Activated effector memory CD4-positive, alpha-beta T cell treated with Interleukin-2 at 50 U/mL for 16 hours (primary cell): Measurements from ENCODE around the gene SLC22A3.
"Not testable (repeated sequence)": the region's sequence is repeated elsewhere in the genome, so short reads cannot be mapped to it uniquely, and the experiment has no call there.

Experiments
- DNase-seq: peaks from one replicate; pipeline ENCODE4 v3.0.0-alpha.2; 2020

Gene SLC22A3

DNA sequence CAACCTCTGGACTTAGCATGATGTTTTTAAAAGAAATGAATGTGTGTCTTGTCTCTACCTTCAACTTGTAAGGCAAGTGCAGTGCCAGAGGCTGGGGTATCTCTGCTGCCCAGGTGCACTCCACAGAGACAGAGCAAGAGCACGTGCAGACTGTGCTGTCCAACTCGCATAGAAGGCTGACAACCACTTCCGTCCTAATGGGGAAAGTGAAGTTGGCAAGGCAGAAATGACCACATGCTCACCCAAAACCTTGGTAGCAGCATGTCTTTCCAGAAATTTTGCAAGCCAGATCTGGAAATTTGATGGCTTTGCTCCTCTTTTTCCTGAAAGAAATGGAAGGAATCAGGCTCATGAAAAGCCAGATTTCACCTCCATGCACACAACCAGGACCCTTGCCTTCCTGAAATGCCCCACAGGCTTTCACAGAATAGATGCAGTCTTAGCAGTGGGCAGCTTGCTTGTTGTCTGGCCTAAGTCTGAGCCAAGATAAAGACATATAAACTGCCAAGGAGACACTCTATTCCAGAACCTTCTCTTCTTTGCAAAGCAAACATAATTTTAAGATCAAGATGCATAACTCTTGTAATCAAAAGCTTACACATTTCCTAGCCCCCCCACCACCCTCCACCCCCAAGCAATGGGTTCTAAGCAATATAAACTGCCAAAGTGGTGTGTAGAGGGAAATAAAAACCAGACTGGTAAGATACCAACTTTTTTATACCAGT, 26.8 kb downstream of the SLC22A3 start:
- DNase-seq, result no peak

DNA sequence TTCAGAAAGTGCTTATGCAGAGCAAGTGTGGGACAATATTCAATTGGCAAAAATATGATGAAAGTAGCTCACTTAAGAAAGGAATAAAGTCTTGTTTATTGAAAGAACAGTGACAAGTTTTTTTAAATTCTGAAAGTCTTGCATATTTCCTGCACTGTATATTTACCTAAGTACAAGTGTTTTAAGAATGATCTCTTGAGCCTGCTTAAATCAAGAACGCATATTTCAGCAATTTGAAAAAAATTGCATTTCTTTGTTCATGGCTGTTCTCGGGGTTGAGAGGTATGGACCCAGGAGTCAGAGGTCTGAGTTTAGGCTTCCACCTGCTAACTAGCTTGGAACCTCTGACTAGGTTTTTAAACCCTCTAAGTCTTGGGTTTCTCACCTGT, 27.4 kb downstream of the SLC22A3 start:
- DNase-seq, result no peak

DNA sequence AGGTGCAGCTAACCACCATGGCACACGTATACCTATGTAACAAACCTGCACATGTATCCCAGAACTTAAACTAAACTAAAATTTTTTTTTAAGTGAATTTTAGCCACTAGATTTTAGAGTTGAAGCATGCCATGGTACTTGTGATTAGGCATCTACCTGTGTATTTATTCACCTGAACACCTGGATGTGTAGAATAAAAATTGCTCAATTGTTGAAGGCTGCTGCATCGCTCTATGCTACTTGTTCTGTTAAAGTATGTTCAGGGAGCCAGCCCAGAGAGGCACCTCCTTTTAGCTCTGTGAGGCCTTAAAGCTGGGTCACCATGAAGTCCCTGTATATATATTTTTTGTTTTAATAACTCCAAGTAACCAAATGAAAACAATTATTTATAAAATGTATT, 28.3 kb downstream of the SLC22A3 start:
- DNase-seq, result no peak

DNA sequence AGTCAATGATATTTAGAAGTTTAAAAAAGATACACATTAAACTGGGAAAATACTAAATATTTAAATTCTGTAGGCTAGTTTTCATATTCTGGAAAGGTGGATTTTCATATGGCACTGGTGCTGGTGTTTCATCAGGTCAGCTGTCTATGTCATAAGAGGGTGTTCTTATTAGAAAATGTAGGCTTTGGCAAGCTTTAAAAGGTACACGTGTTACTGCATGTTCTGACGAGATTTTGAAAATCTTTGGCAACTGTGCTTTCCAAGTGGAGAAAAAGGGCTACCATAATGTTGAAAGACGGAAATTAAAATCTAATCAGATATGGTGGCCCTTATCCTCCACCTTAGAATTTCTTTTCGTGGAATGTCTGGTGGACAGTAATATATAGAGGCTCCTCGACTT, 30.0 kb downstream of the SLC22A3 start:
- no peak for DNase-seq

DNA sequence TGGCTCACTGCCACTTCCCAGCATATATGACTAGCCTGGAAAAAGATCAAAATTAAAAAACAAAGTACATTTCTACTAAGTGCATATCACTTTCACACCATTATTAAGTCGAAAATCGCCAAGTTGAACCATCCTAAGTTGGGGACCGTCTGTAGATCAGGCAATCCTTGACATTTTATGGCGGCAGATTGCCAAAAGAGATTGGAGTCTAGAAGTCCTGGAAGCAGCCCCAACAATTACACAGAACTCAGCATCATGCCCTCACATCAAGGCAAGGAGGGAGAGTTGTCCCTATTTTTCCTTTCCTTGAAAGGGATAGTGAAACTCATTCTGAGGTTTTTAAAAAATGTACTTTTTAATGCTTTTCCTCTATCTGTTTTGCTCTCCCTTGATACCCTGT, 30.7 kb downstream of the SLC22A3 start:
- no peak for DNase-seq

DNA sequence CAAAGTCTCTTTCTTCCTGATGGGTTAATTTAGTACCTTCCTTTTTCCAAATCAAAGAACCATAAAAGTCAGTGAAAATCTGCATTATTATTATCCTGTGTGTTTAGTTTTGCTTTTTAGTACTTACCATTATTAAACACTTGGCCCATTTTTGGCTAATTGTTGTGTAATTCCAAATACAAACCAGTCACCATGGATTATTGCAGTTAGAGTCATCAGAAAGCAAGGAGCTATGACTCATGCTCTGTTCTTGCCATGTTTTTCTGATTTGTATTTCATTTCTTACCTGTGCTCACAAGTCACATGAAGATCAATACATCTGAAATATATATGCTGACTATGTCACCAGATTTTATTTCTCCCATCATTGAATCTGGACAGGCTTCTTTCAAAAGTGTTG, 31.3 kb downstream of the SLC22A3 start:
- no peak for DNase-seq

DNA sequence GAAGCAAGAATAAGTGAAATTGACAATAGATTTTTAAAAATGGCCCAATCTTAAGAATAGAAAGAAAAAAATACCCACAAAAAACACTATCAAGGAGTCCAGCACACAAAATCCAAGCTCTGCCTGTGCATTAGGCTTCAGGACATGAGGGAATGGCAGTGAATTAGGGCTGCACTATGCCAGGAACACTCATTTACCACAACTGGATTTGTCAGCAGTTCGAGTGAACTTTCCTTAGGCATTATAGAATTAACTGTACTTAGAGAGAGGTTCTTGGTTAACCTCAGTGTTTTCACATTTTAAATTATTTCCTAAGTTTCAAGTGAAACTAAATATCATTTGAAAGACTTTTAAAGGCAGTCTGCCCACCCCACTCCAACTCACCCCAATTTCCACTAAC, 34.8 kb downstream of the SLC22A3 start:
- DNase-seq, result no peak

DNA sequence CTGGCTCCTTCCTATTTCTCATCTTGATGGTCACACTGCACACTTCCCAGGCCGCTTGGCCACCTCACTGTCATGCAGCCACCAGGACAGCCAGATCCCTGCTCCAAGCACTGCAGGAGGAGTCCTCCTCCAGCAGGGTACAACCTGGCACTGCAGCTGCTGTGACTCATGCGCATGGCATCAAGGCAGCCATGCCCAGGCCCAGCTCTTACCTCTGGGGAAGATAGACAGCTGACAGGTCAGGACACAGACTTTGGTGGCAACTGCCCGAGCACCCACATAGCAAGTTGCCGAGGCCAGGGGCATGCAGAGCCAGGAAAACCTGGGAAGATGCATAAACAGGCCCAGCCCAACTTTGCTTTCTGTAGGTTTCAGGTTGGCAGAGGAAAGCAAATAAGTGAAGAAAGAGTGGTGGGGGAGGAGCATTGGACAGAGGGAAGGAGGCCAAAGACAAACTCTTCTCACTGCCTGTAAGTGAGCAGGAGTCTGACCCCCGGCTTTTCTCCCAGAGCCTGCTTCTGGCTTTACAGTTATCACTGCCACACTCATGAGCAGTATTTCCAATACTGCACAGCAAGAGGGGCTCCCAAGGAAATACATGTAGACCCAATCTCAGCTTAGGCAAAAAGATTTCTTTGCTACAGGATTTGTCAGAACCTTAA, 38.8 kb downstream of the SLC22A3 start:
- DNase-seq, result no peak

DNA sequence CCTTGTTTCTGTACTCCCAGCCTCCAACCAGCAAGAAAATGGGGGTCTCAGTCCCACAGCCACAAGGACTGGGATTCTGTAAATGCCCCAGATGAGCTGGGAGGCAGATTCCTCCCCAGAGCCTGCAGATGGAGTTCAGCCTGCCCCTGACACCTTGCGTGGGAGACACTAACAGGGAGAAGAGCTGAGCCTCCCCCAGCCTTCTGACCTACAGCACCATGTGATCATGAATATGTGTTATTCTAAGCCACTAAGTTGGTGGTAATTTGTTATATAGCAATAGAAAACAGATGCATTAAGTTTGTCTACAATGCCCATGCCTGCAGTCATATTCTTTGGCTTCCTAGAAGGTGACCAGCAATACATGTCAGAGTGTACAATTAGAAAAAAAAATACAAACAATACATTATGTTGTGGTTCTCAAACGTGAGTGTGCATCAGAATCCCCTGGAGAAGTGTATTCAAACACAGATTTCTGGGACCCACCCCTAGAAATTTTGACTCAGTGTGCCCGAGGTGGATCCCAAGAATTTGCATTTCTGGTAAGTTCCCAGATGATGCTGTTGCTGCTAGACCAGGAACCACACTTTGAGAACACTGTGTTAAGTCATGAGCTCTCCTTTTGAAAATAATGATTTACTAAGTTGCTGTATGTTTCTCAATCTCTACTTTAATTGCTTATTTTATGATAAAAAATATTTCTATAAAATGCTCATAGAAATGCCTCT, 39.9 kb downstream of the SLC22A3 start:
- DNase-seq, result no peak

DNA sequence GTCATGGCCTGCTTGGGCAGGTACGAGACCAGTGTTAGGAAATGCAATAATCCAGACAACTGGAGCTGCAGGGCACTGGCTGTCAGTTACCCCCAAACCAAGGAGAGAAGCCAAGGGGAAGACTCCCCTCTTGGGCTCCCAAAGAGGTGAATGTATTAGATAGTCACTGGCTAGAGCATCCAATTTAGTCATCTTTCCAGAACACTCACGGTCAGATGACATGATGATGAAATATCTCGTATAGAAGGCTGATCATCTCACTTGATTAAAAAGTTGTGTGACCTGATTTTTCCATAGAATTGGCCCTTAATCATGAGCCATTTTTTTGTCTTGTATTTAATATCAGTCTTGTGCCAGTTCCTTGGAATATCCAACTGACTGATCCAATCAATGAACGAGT, 40.7 kb downstream of the SLC22A3 start:
- DNase-seq, result no peak

DNA sequence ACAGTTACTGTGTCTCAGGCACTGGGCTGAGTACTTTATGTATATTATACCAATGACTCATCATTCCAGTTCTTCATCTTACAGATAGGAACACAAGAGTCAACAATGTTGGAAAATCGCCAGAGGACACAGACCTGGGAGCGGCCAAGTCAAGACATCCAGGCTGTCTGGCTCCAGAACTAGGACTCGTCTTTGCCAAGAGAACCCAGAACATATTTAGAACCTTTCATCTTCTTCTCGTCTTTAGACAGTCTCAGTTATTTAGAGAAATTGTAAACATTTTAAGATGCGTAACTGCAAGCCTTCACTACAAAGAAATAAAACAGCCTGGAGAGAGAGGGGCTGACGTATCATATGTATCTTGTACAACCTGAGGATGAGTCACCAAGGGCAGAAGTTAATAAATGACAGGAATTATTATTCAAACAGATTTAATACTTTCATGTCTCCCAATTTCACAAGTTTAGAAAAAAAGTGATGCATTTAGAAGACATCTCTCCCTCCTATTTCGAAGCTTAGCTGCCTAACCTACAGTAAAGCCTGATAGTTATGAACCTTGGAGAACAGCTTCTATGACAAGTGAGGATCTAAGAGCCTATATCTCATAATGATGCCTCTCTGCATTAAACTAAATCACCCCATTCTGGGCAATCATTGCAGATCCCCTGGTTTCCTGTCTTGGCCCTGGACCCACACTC, 43.4 kb downstream of the SLC22A3 start:
- DNase-seq, result no peak

DNA sequence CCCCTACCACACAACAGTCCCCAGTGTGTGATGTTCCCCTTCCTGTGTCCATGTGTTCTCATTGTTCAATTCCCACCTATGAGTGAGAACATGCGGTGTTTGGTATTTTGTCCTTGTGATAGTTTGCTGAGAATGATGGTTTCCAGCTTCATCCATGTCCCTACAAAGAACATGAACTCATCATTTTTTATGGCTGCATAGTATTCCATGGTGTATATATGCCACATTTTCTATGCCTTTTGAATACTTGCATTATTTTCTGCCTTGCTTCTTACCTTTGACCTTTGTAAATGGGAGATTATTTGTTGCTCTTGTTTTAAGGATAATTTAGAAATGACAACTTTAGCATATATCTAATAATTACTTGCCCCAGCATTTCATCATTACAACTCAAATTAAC, 45.3 kb downstream of the SLC22A3 start:
- not testable (repeated sequence) for DNase-seq

DNA sequence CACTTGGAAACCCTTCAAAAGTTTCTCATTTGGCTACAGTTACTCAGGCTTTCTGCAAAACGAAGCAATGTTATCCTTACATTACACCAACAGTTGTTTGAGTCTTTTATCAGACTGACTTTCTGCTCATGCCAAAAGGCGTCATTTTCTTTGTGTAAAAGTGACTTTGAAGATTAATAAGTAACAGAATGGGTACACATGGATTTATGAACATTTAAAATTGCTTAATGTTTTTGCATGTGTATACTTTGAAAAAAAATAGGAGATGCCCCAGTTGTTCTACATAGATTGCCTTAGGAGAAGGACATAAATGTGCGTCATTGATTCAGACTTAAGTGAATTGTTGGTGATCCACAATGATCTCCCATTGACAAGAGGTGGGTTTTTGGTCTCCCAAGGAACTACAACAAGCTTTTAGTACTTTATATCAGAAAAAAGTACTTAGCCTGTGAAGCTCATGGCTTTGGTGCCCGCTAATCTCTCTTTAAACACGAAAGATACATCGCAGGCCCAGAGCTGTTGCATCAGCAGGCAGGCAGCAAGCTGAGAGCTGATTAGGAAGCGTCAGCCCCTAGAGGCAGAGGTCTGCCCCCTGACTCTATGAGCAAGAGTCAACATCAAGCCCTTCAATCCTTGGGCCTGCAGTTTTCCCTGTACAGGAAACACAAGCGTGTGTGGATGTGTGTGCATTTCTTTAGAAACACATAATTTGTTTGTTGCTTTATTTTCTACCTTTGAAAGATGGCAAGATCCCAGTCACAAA, 45.9 kb downstream of the SLC22A3 start:
- no peak for DNase-seq

DNA sequence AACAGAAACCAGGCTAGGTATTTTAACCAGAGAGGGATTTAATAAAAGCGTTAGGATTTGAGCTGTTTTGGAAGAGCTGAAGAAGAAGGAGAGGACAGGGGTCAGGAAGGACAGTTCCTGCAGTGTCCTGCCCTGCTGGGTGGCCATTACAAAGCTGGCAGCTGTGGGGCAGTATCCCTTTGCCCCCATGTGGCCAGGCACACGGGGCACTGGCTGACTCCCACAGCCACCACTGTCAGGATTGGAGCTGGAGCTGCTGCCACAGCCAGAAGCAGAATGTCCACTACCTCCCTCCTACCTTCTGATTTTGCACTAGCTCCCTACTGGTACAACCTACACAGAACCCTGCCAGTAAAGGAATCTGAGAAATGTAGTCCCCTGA, 46.5 kb downstream of the SLC22A3 start:
- no peak for DNase-seq

DNA sequence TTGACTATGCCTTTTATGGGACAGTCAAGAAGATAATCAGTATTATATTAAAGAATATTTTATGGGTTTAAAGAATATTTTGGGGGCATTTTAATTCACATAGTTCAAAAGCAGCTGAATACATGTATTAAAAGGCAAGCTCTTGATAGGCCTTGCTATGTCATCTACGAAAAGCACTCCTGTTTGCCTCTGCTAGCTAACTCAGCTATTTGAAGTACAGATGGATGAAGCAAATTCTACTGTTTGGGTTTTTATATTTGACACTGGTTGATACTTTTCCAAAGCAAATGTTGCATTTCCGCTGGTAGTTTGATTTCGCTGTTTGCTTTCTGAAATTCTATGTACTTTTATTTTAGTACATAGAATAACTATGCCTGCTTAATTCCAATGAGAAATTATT, 47.0 kb downstream of the SLC22A3 start:
- DNase-seq, result no peak

DNA sequence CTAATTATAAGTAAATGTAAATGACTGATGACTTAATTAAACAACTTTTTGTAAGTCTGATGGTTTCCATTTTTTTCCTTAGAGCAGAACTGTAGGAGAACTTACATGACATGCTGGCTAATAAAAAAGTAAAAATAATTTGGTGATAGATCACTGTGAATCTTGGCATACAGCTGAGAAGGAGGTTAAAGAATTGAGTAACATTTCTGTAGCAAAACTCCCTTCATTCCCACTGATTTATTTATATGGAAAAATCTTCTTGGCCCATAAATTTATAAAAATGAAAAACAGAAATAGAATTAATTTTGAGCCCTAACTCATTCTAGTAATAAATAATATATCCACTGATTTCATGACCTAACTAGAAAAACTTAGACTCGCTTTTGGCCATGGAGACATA, 48.1 kb downstream of the SLC22A3 start:
- no peak for DNase-seq

DNA sequence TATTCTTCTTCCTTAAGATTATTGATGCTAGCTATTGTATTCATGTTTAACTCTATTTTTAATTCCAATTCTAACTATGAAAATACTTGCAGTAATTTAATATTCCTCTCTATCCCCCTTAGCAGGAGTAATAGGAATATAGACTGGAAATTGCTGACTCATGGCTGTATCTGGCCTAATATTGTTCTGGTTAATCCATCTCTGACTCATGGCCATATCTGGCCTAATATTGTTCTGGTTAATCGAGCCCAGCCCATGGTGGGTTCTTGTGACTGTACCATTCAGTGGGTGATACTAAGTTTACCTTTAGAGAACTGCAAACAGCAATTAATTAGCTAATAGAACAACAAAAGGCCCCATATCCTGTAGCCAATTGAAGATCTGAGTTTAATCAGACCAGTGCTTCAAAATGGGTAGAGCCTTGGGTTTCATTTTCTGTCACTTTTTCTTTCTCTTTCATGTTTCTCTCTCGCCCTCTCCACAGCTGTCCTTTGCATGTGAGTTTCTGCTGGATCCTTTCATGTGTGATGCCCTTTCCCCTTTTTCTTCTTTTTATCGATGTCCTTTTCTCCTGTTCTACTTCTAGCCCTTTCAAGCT, 50.6 kb downstream of the SLC22A3 start:
- DNase-seq, result no peak

DNA sequence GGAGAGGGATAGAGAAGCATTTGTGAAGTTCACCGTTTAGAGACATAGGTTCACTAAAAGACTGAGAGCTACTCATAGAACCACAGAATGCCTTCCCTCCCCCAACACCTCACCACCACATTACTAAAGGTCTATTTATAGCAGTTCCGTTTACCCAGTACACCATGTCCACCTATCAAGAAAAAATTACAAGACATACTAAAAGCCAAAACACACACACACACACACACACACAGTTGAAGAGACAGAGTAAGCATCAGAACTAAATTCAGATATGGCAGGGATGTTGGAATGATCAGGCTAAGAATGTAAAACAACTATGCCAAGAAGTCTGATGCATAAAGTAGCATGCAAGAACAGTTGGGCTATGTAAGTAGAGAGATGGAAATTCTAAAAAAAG, 52.3 kb downstream of the SLC22A3 start:
- DNase-seq, result no peak

DNA sequence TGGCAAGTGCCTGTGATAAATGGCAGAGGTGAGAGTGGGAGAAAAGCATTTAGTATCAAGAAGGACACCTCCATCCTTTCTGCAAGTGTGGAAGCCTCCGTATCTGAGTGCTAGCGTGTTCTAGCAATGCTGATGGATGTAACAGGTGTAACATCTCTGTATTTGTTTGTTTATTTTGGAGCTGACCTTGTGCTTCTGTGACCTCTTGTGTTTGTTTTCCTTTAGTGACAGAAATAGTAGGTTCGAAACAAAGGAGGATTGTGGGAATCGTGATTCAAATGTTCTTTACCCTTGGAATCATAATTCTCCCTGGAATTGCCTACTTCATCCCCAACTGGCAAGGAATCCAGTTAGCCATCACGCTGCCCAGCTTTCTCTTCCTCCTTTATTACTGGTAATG, 60.4 kb downstream of the SLC22A3 start:
- no peak for DNase-seq

DNA sequence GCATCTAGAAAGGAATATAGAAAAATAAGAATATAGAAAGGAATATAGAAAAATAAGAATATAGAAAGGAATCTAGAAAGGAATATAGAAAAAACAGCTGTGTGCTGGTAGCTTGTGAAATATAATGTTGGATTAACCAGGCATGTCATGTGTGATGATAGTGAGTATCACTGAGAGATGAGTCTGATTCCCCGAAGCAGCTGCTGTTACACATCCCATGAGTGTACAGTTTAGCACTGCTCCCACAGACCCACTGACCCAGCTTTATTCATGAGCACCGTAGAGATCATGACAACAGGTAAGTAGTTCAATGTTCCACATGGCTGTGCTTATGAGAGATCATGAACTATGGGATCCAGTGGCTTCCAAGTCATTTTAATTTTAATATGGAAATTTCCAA, 64.8 kb downstream of the SLC22A3 start:
- DNase-seq, result no peak

DNA sequence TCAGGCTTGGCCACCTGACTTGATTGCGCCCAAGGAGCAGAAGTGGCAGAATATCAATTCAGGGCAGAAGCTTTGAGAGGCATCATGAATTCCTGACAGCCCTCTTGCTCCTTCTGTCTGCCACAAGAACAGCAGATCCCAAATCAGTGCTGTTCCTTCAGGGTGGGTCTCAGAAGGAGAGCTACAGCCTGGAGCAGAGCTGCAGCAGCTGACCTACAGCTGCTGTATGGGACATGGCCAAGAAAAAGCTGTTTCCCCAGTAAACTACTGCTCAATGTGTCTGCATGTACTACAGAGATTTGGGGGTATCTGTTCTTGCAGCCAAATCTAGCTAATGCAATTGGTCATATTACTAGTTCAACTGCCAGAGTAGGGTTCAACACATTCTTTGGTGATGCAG, 69.0 kb downstream of the SLC22A3 start:
- no peak for DNase-seq

DNA sequence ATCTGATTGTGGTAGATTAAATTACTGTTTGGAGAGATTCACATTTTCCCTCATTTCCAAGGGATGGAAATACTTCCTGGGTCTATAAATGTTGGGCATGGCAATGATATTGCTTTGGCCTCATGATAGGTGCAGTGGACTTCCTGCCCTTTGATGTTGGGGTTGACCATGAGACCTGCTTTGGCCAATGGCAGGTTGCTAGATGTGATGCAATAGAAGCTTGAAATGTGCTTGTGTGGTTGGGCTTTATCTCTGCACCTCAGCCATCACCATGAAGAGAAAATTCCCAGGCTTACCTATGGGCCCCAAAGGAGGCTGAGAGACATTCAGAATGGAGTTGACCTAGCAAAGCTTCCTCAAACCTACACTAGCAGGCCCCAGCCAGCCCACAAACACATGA, 69.4 kb downstream of the SLC22A3 start:
- DNase-seq, result no peak

DNA sequence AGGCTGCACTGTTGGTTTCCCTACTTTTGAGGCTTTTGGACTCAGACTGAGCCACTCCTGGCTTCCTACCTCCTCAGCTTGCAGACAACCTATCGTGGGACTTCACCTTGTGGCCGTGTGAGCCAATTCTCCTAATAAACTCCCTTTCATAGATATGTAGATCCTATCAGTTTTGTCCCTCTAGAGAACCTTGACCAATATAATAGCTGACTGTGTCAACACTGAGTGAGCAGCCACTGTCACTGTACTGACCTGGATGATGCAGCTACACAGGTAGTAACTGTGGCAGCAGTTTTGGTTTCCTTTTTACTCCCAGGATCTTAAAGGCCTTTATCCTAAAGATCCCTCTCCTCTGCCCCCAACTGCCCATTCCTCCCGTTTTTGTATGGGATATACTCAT, 70.2 kb downstream of the SLC22A3 start:
- no peak for DNase-seq
